Measurements from ENCODE around the gene SV2C.
A peak's percentile ranks its signal among the peaks of the same experiment; 100 is the strongest.
"Not testable (repeated sequence)": the region's sequence is repeated elsewhere in the genome, so short reads cannot be mapped to it uniquely, and the experiment has no call there.

The SV2C gene

GRCh38 chr5:76331126-76331525, 247.9 kb downstream of the SV2C start:
- H3K4me1 ChIP-seq (ENCODE audit: control insufficient read depth, insufficient read depth, low read length, poor library complexity, severe bottlenecking) = peaks cover 51% of the 10 kb centered on the region
- H3K27ac ChIP-seq (ENCODE audit: insufficient read depth, low read length, poor library complexity, severe bottlenecking) = peak overlapping the region; percentile 55
- peak overlapping the region; percentile 19 for H3K4me3 ChIP-seq (ENCODE audit: insufficient read depth, low read depth, low read length, poor library complexity, severe bottlenecking)
- H3K27me3 ChIP-seq (replicated peaks; ENCODE audit: control insufficient read depth, insufficient read depth, low read length, poor library complexity, severe bottlenecking) = no peaks in the 10 kb centered on the region
- DNase-seq = peak in 1 of 3 donors; percentile 5
- H3K9me3 ChIP-seq (ENCODE audit: control insufficient read depth, low read length) = no peaks in the 10 kb centered on the region
- H3K36me3 ChIP-seq (ENCODE audit: control insufficient read depth, insufficient read depth, low read length) = no peaks in the 10 kb centered on the region

- H3K27ac ChIP-seq (ENCODE audit: insufficient read depth, low read length, poor library complexity, severe bottlenecking) = peak overlapping the region; percentile 55
- H3K9me3 ChIP-seq (ENCODE audit: control insufficient read depth, low read length) = no peaks in the 10 kb centered on the region
- H3K27me3 ChIP-seq (replicated peaks; ENCODE audit: control insufficient read depth, insufficient read depth, low read length, poor library complexity, severe bottlenecking) = no peaks in the 10 kb centered on the region
- H3K4me1 ChIP-seq (ENCODE audit: control insufficient read depth, insufficient read depth, low read length, poor library complexity, severe bottlenecking) = peaks cover 42% of the 10 kb centered on the region
- H3K36me3 ChIP-seq (ENCODE audit: control insufficient read depth, insufficient read depth, low read length) = no peaks in the 10 kb centered on the region
- no peak overlapping the region for H3K4me3 ChIP-seq (ENCODE audit: insufficient read depth, low read depth, low read length, poor library complexity, severe bottlenecking)
- no peak for DNase-seq
These were observed 248.9 kb downstream of the SV2C start for GRCh38 chr5:76332102-76332501.

- Histone ChIP-seq H3K27ac (ENCODE audit: insufficient read depth, low read length, poor library complexity, severe bottlenecking) (no peak overlapping the region), H3K9me3 (ENCODE audit: control insufficient read depth, low read length) (no peaks in the 10 kb centered on the region), H3K4me1 (ENCODE audit: control insufficient read depth, insufficient read depth, low read length, poor library complexity, severe bottlenecking) (peaks cover 38% of the 10 kb centered on the region), H3K36me3 (ENCODE audit: control insufficient read depth, insufficient read depth, low read length) (no peaks in the 10 kb centered on the region), H3K4me3 (ENCODE audit: insufficient read depth, low read depth, low read length, poor library complexity, severe bottlenecking) (no peak overlapping the region), H3K27me3 (replicated peaks; ENCODE audit: control insufficient read depth, insufficient read depth, low read length, poor library complexity, severe bottlenecking) (no peaks in the 10 kb centered on the region)
- DNase-seq = no peak
These were observed 249.5 kb downstream of the SV2C start for GRCh38 chr5:76332611-76333205.

- H3K4me1 ChIP-seq (ENCODE audit: control insufficient read depth, insufficient read depth, low read length, poor library complexity, severe bottlenecking) = peaks cover 40% of the 10 kb centered on the region
- no peaks in the 10 kb centered on the region for H3K9me3 ChIP-seq (ENCODE audit: control insufficient read depth, low read length)
- no peak overlapping the region for H3K27ac ChIP-seq (ENCODE audit: insufficient read depth, low read length, poor library complexity, severe bottlenecking)
- no peak for DNase-seq
- H3K4me3 ChIP-seq (ENCODE audit: insufficient read depth, low read depth, low read length, poor library complexity, severe bottlenecking) = no peak overlapping the region
- no peaks in the 10 kb centered on the region for H3K27me3 ChIP-seq (replicated peaks; ENCODE audit: control insufficient read depth, insufficient read depth, low read length, poor library complexity, severe bottlenecking)
- no peaks in the 10 kb centered on the region for H3K36me3 ChIP-seq (ENCODE audit: control insufficient read depth, insufficient read depth, low read length)
These were observed 250.4 kb downstream of the SV2C start for GRCh38 chr5:76333571-76333970.

DNA sequence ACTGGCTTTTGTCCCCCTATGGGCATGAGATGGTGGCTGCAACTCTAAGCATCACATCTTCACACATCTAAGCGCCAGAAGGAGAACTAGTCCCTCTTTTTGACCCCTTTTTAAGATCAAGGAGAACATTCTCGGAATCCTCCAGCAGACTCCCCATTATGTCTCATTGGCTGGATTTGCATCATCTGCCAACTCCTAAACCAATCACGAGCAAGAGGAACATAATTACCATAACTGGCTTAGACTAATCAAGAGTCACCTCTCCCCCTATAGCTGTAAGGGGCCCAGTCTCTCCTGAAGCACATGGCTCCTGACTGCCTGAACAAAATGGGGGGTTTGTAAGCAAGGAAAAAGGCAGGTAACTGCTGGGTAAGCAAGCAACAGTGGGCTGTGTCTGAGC, 251.4 kb downstream of the SV2C start:
- Histone ChIP-seq H3K4me1 (ENCODE audit: control insufficient read depth, insufficient read depth, low read length, poor library complexity, severe bottlenecking) (peaks cover 32% of the 10 kb centered on the region), H3K4me3 (ENCODE audit: insufficient read depth, low read depth, low read length, poor library complexity, severe bottlenecking) (no peak overlapping the region), H3K27ac (ENCODE audit: insufficient read depth, low read length, poor library complexity, severe bottlenecking) (no peak overlapping the region), H3K36me3 (ENCODE audit: control insufficient read depth, insufficient read depth, low read length) (no peaks in the 10 kb centered on the region), H3K9me3 (ENCODE audit: control insufficient read depth, low read length) (no peaks in the 10 kb centered on the region), H3K27me3 (replicated peaks; ENCODE audit: control insufficient read depth, insufficient read depth, low read length, poor library complexity, severe bottlenecking) (no peaks in the 10 kb centered on the region)
- no peak for DNase-seq

DNA sequence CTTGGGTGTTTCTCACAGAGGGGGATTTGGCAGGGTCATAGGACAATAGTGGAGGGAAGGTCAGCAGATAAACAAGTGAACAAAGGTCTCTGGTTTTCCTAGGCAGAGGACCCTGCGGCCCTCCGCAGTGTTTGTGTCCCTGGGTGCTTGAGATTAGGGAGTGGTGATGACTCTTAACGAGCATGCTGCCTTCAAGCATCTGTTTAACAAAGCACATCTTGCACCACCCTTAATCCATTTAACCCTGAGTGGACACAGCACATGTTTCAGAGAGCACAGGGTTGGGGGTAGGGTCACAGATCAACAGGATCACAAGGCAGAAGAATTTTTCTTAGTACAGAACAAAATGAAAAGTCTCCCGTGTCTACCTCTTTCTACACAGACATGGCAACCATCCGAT, 252.3 kb downstream of the SV2C start:
- not testable (repeated sequence) for H3K4me3 ChIP-seq (ENCODE audit: insufficient read depth, low read depth, low read length, poor library complexity, severe bottlenecking); DNase-seq; H3K9me3 ChIP-seq (ENCODE audit: control insufficient read depth, low read length); H3K27ac ChIP-seq (ENCODE audit: insufficient read depth, low read length, poor library complexity, severe bottlenecking); H3K27me3 ChIP-seq (replicated peaks; ENCODE audit: control insufficient read depth, insufficient read depth, low read length, poor library complexity, severe bottlenecking); H3K36me3 ChIP-seq (ENCODE audit: control insufficient read depth, insufficient read depth, low read length)
- H3K4me1 ChIP-seq (ENCODE audit: control insufficient read depth, insufficient read depth, low read length, poor library complexity, severe bottlenecking) = peaks cover 32% of the 10 kb centered on the region

DNA sequence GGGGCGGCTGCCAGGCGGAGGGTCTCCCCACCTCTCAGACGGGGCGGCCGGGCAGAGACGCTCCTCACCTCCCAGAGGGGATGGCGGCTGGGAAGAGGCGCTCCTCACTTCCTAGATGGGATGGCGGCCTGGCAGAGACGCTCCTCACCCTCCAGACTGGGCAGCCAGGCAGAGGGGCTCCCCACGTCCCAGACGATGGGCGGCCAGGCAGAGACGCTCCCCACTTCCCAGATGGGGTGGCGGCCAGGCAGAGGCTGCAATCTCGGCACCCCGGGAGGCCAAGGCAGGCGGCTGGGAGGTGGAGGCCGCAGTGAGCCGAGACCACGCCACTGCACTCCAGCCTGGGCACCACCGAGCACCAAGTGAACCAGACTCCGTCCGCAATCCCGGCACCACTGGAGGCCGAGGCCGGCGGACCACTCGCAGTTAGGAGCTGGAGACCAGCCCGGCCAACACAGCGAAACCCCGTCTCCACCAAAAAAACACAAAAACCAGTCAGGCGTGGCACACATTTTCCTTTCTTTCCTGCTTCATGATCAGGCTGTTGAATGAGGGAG, 253.1 kb downstream of the SV2C start:
- not testable (repeated sequence) for DNase-seq; H3K9me3 ChIP-seq (ENCODE audit: control insufficient read depth, low read length); H3K36me3 ChIP-seq (ENCODE audit: control insufficient read depth, insufficient read depth, low read length); H3K27me3 ChIP-seq (replicated peaks; ENCODE audit: control insufficient read depth, insufficient read depth, low read length, poor library complexity, severe bottlenecking); H3K27ac ChIP-seq (ENCODE audit: insufficient read depth, low read length, poor library complexity, severe bottlenecking); H3K4me3 ChIP-seq (ENCODE audit: insufficient read depth, low read depth, low read length, poor library complexity, severe bottlenecking)
- peaks cover 27% of the 10 kb centered on the region for H3K4me1 ChIP-seq (ENCODE audit: control insufficient read depth, insufficient read depth, low read length, poor library complexity, severe bottlenecking)

GRCh38 chr5:76337953-76338451, 254.8 kb downstream of the SV2C start:
- H3K4me3 ChIP-seq (ENCODE audit: insufficient read depth, low read depth, low read length, poor library complexity, severe bottlenecking) = no peak overlapping the region
- no peaks in the 10 kb centered on the region for H3K9me3 ChIP-seq (ENCODE audit: control insufficient read depth, low read length)
- peaks cover 20% of the 10 kb centered on the region for H3K4me1 ChIP-seq (ENCODE audit: control insufficient read depth, insufficient read depth, low read length, poor library complexity, severe bottlenecking)
- H3K27me3 ChIP-seq (replicated peaks; ENCODE audit: control insufficient read depth, insufficient read depth, low read length, poor library complexity, severe bottlenecking) = no peaks in the 10 kb centered on the region
- no peaks in the 10 kb centered on the region for H3K36me3 ChIP-seq (ENCODE audit: control insufficient read depth, insufficient read depth, low read length)
- no peak overlapping the region for H3K27ac ChIP-seq (ENCODE audit: insufficient read depth, low read length, poor library complexity, severe bottlenecking)
- DNase-seq = peak in 2 of 3 donors; percentile 14 to 17

GRCh38 chr5:76339919-76340318, 256.7 kb downstream of the SV2C start:
- H3K4me1 ChIP-seq (ENCODE audit: control insufficient read depth, insufficient read depth, low read length, poor library complexity, severe bottlenecking) = peaks cover 19% of the 10 kb centered on the region
- no peaks in the 10 kb centered on the region for H3K9me3 ChIP-seq (ENCODE audit: control insufficient read depth, low read length)
- H3K4me3 ChIP-seq (ENCODE audit: insufficient read depth, low read depth, low read length, poor library complexity, severe bottlenecking) = no peak overlapping the region
- no peak for DNase-seq
- no peak overlapping the region for H3K27ac ChIP-seq (ENCODE audit: insufficient read depth, low read length, poor library complexity, severe bottlenecking)
- no peaks in the 10 kb centered on the region for H3K36me3 ChIP-seq (ENCODE audit: control insufficient read depth, insufficient read depth, low read length)
- H3K27me3 ChIP-seq (replicated peaks; ENCODE audit: control insufficient read depth, insufficient read depth, low read length, poor library complexity, severe bottlenecking) = no peaks in the 10 kb centered on the region

DNA sequence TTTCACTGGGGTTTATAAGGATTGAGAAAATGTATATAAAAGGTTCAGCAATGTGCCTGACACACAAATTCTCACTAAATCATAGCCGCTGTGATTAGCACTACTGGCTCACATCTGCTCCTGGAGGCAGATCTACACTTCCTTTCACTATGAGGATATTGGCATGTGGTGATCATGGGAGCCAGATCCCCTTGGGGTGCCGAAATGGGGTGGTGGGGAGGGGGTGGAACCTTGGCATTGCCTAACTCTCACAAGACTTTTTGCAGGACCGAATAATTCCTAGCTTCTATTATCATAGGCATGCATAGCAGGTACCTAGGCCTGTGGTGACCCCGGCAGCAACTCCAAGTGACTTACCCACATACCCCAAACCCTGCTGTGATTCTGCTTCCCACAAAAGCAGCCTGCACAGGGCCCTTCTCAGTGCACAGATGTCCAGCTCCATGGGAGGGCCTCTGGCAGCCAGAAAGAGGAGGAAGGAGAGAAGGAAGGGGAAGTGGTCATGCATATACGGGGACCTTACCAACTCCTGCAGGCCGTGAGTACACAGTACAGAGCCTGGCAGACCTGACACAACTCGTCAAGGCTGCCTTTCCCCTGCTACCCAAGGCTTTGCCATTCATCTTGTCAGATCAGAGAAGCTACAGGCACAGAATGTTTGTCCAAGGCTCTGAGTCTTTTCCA, 258.6 kb downstream of the SV2C start:
- no peak overlapping the region for H3K4me3 ChIP-seq (ENCODE audit: insufficient read depth, low read depth, low read length, poor library complexity, severe bottlenecking)
- DNase-seq = no peak

More for the DNA sequence above, 258.6 kb downstream of the SV2C start:
- peaks cover 19% of the 10 kb centered on the region for H3K4me1 ChIP-seq (ENCODE audit: control insufficient read depth, insufficient read depth, low read length, poor library complexity, severe bottlenecking)
- no peaks in the 10 kb centered on the region for H3K36me3 ChIP-seq (ENCODE audit: control insufficient read depth, insufficient read depth, low read length)
- no peak overlapping the region for H3K27ac ChIP-seq (ENCODE audit: insufficient read depth, low read length, poor library complexity, severe bottlenecking)
- no peaks in the 10 kb centered on the region for H3K9me3 ChIP-seq (ENCODE audit: control insufficient read depth, low read length)
- H3K27me3 ChIP-seq (replicated peaks; ENCODE audit: control insufficient read depth, insufficient read depth, low read length, poor library complexity, severe bottlenecking) = no peaks in the 10 kb centered on the region
